PC-3 (cell line): ENCODE data around the gene ZMYM4.

ENCODE experiments used
- CTCF ChIP-seq: fragments of 300-600 bp; sonication (generic); conservative IDR thresholded peaks from 2 replicates; pipeline ENCODE4 v1.5.1; 2017; ENCODE audit warnings: antibody characterized with exemption, low read depth, mild to moderate bottlenecking, low read length
- EZH2phosphoT487 ChIP-seq: fragments of 300-600 bp; sonication (generic); IDR thresholded peaks from 2 replicates; pipeline ENCODE4 v1.6.1; 2018; ENCODE audit warnings: mild to moderate bottlenecking, antibody characterized with exemption, low read length, borderline replicate concordance

GRCh38 chr1:35269989-35270289, 1.4 kb downstream of the ZMYM4 start:
- TF ChIP-seq CTCF (no peak), EZH2phosphoT487 (no peak)
